A673 (cell line): ENCODE measurements around the gene SPATA13. TPM values are rescaled to one million over a fixed set of nuclear protein-coding genes. Genes with fewer than 3 reads are reported as not detected.

ENCODE experiments used
- BruUV-seq: library from RNA; stranded (reverse); fragments of 400-500 nt; replicated peaks from 2 replicates; lab custom pipeline; 2021; lab: Mats Ljungman, UMichigan
- CTCF ChIA-PET: fragments of 300-600 bp; sonication (Branson Sonifier 250); formaldehyde crosslinking; loops from one replicate; lab custom pipeline; 2022; ENCODE audit warnings: antibody characterized with exemption; lab: Charles Lee
- POLR2A ChIA-PET: fragments of 300-600 bp; sonication (Branson Sonifier 250); formaldehyde crosslinking; loops from one replicate; lab custom pipeline; 2022; ENCODE audit warnings: antibody characterized with exemption; ENCODE audit not compliant: low non-redundant PET; lab: Charles Lee
- DNase-seq: peaks from one replicate; pipeline ENCODE4 v3.0.0-alpha.2; 2015; ENCODE audit warnings: low spot score
- H3K27ac ChIP-seq: fragments of 200-600 bp; sonication (generic); 2 replicates; pipeline ENCODE4 v1.5.1; 2016; ENCODE audit warnings: mixed run types, low read depth, mild to moderate bottlenecking, mixed read lengths, antibody characterized with exemption, low read length; ENCODE audit not compliant: poor library complexity, severe bottlenecking
- H3K27me3 ChIP-seq: fragments of 200-600 bp; sonication (generic); replicated peaks from 2 replicates; pipeline ENCODE4 v1.6.1; 2017; ENCODE audit warnings: mixed run types, low read depth, mild to moderate bottlenecking, mixed read lengths, antibody characterized with exemption, low read length; ENCODE audit not compliant: insufficient read depth, poor library complexity
- H3K36me3 ChIP-seq: fragments of 200-600 bp; sonication (generic); 2 replicates; pipeline ENCODE4 v1.6.1; 2016; ENCODE audit warnings: mixed run types, mild to moderate bottlenecking, mixed read lengths, antibody characterized with exemption, low read length; ENCODE audit not compliant: insufficient read depth, poor library complexity, severe bottlenecking
- H3K4me1 ChIP-seq: fragments of 200-600 bp; sonication (generic); 2 replicates; pipeline ENCODE4 v1.6.1; 2017; ENCODE audit warnings: mixed run types, mild to moderate bottlenecking, mixed read lengths, antibody characterized with exemption, low read length; ENCODE audit not compliant: insufficient read depth, poor library complexity, severe bottlenecking
- H3K4me3 ChIP-seq: fragments of 200-600 bp; sonication (generic); 2 replicates; pipeline ENCODE4 v1.5.1; 2016; ENCODE audit warnings: low read depth, mixed run types, mild to moderate bottlenecking, mixed read lengths, low read length; ENCODE audit not compliant: poor library complexity, severe bottlenecking
- H3K9me3 ChIP-seq: fragments of 200-600 bp; sonication (generic); 2 replicates; pipeline ENCODE4 v1.6.1; 2016; ENCODE audit warnings: mixed run types, low read depth, mild to moderate bottlenecking, mixed read lengths, antibody characterized with exemption, low read length; ENCODE audit not compliant: poor library complexity, severe bottlenecking
- CTCF ChIP-seq: fragments of 300-800, 200-600 bp; sonication (generic); conservative IDR thresholded peaks from 2 replicates; pipeline ENCODE4 v1.5.1; 2017; ENCODE audit warnings: low read depth, mild to moderate bottlenecking, antibody characterized with exemption, low read length, moderate library complexity, mixed read lengths
- EZH2 ChIP-seq: fragments of 200-600 bp; sonication (generic); IDR thresholded peaks from 2 replicates; pipeline ENCODE4 v1.6.1; 2017; ENCODE audit warnings: borderline replicate concordance, low read depth, mild to moderate bottlenecking, mixed read lengths, antibody characterized with exemption, low read length; ENCODE audit not compliant: poor library complexity, severe bottlenecking
- intact Hi-C: fragments of 100-400 bp; cut with micrococcal nuclease; formaldehyde crosslinking; loops from one replicate; pipeline ENCODE4 v1.10.0; 2022; ENCODE audit not compliant: unreplicated experiment
- total RNA-seq: library from RNA; stranded (reverse); gene quantifications from 2 replicates; pipeline ENCODE4 v1.2.3, GENCODE V29; 2021

Gene SPATA13
- total RNA-seq, 1 experiment from 2014 or later: 58.2 TPM

DNA sequence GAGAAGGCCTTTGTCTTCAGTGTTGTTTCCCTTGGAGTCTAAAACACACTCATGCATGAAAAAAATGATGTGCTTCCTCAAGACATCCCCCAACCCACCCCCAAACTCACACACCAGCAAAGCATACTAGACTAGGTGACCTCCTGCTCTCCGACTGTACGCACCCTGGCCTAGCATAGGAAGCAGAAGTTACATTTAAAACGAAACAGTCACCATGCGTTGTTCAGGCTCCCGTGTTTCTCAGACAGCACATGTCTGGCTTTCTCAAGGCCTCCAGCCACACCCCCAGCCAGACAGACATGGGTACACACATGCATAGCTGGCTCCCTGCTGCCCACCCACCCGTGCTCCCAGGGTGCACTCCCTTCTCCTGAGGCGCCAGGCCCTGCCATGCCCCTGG is 120.2 kb downstream of the SPATA13 start:
- DNase-seq: no peak
- no peaks in the 10 kb centered on the region for H3K9me3 ChIP-seq
- intact Hi-C loops: no loop called here
- BruUV-seq: no TSS peak
- TF ChIP-seq EZH2 (no peak), CTCF (no peak)
- peaks cover 34% of the 10 kb centered on the region for H3K36me3 ChIP-seq
- H3K4me1 ChIP-seq: peaks cover 74% of the 10 kb centered on the region
- ChIA-PET CTCF (no interaction called here), POLR2A (interaction anchor here (0.6 kb wide), 1 partner anchor 1457 kb away, joined by 3 read pairs; no protein-coding TSS in a partner anchor)
- peak overlapping the region; percentile 96 for H3K27ac ChIP-seq
- no peak overlapping the region for H3K4me3 ChIP-seq
- no peaks in the 10 kb centered on the region for H3K27me3 ChIP-seq

GRCh38 chr13:24281188-24282008 is 120.9 kb downstream of the SPATA13 start:
- TF ChIP-seq CTCF (no peak), EZH2 (no peak)
- POLR2A ChIA-PET: interaction anchor here (0.6 kb wide), 3 partner anchors 12 to 1456 kb away, joined by 3 to 5 read pairs (median 4); no protein-coding TSS in a partner anchor
- Histone ChIP-seq H3K9me3 (no peaks in the 10 kb centered on the region), H3K27ac (peak overlapping the region; percentile 96), H3K36me3 (peaks cover 41% of the 10 kb centered on the region), H3K27me3 (no peaks in the 10 kb centered on the region), H3K4me3 (no peak overlapping the region), H3K4me1 (peaks cover 67% of the 10 kb centered on the region)
- CTCF ChIA-PET: no interaction called here
- no peak for DNase-seq
- intact Hi-C loops: no loop called here
- BruUV-seq: no TSS peak

DNA sequence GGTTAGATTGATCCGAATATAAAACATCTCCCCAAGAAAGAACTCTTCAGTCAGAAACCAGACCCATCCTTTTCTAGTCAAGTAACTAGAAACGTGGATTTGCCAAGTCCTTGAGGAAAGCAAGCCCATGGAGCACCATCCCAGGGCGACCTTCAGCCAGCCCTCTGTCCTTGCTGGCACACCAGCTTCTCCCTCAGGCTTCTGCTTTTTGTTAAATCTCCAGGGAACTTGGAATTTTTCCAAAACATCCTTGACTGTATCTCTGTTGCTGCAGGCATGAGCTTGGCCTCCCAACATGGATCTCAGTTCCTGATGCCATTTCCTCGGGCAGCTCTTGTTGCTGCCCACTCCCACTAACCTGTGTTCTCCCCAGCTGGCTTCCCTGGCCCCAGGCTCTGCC is 121.7 kb downstream of the SPATA13 start:
- BruUV-seq: no TSS peak
- ChIA-PET CTCF (no interaction called here), POLR2A (no interaction called here)
- DNase-seq: peak; percentile 31
- Histone ChIP-seq H3K9me3 (no peaks in the 10 kb centered on the region), H3K27ac (peak overlapping the region; percentile 96), H3K27me3 (no peaks in the 10 kb centered on the region), H3K36me3 (peaks cover 50% of the 10 kb centered on the region), H3K4me3 (no peak overlapping the region), H3K4me1 (peaks cover 59% of the 10 kb centered on the region)
- intact Hi-C loops: no loop called here
- no peak for TF ChIP-seq EZH2
